DOHH2 (cell line): ENCODE results near the gene PMFBP1.

Experiments used
- CTCF ChIP-seq: fragments of 200-600 bp; sonication (generic); IDR thresholded peaks from one replicate; pipeline ENCODE4 v1.5.1; 2014; ENCODE audit warnings: antibody characterized with exemption, mild to moderate bottlenecking, low read depth, low read length; ENCODE audit not compliant: poor library complexity, severe bottlenecking
- EZH2phosphoT487 ChIP-seq: fragments of 200-600 bp; sonication (generic); IDR thresholded peaks from 2 replicates; pipeline ENCODE4 v1.6.1; 2017; ENCODE audit warnings: borderline replicate concordance, mild to moderate bottlenecking, antibody characterized with exemption, low read length, moderate library complexity, mixed read lengths

GRCh38 chr16:72109966-72110530 lies 61.9 kb downstream of the PMFBP1 start:
- TF ChIP-seq CTCF (no peak), EZH2phosphoT487 (no peak)
